ENCODE results near the gene HBD. TPM values are rescaled to one million over a fixed set of nuclear protein-coding genes. Genes with fewer than 3 reads are reported as not detected.

The HBD gene
- 1 to 10 TPM in 1 of 10 donors, under 1 TPM in 3, not detected in 6; 0.41 to 5.3 (median 0.73) TPM for total RNA-seq
- polyA plus RNA-seq, result not detected
- long read RNA-seq, donor 1, result 0 reads
- long read RNA-seq, donor 2, result 0 reads
- long read RNA-seq, donor 3, result 0 reads

DNA sequence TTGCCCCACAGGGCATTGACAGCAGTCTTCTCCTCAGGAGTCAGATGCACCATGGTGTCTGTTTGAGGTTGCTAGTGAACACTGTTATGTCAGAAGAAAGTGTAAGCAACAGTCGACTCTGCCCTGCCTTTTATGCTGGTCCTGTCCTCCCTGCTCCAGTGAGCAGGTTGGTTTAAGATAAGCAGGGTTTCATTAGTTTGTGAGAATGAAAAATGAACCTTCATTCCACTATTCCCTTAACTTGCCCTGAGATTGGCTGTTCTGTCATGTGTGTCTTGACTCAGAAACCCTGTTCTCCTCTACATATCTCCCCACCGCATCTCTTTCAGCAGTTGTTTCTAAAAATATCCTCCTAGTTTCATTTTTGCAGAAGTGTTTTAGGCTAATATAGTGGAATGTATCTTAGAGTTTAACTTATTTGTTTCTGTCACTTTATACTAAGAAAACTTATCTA is at the start of gene HBD:
TSS of gene HBD (minus strand) at position 103 of the 454 bp plus-strand sequence. CDS start at position 53, 50 bp downstream.
- Histone ChIP-seq H3K27ac (no peak within 1 kb of the TSS), H3K36me3 (no peaks in the 10 kb centered on the region), H3K4me1 (no peaks in the 10 kb centered on the region), H3K9me3 (no peaks in the 10 kb centered on the region), H3K4me3 (no peak within 1 kb of the TSS), H3K27me3 (peaks cover 0 to 22% (median 0%) of the 10 kb centered on the region in 7 donors)
- TF ChIP-seq, protein P1, sequence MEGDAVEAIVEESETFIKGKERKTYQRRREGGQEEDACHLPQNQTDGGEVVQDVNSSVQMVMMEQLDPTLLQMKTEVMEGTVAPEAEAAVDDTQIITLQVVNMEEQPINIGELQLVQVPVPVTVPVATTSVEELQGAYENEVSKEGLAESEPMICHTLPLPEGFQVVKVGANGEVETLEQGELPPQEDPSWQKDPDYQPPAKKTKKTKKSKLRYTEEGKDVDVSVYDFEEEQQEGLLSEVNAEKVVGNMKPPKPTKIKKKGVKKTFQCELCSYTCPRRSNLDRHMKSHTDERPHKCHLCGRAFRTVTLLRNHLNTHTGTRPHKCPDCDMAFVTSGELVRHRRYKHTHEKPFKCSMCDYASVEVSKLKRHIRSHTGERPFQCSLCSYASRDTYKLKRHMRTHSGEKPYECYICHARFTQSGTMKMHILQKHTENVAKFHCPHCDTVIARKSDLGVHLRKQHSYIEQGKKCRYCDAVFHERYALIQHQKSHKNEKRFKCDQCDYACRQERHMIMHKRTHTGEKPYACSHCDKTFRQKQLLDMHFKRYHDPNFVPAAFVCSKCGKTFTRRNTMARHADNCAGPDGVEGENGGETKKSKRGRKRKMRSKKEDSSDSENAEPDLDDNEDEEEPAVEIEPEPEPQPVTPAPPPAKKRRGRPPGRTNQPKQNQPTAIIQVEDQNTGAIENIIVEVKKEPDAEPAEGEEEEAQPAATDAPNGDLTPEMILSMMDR (IDR thresholded peaks at IDR 0.05), result no peak
- WGBS, 2 donors, result 43 to 46% methylated on average over 2 of the region's 2 CpGs
- no peak for DNase-seq
- ATAC-seq, result no peak
- intact Hi-C loops (cut with DNase I), result no loop called here

DNA sequence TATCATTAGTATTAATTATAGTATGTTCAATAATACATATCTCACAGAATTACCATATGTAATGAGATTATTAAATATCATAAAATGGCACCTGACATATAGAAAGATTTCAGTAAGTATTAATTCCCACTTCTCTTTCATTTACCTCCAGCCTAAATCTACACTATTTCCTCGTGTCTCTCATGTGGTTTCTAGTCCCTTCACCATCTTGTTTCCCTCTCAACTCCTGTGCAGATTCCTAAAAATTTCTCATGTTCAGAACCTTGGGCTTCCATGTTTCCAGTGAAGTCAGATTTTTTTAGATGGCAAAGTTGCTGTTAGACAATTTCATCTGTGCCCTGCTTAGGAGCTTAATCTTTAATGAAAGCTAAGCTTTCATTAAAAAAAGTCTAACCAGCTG is 49.6 kb upstream of the HBD start:
- ATAC-seq, result no peak

DNA sequence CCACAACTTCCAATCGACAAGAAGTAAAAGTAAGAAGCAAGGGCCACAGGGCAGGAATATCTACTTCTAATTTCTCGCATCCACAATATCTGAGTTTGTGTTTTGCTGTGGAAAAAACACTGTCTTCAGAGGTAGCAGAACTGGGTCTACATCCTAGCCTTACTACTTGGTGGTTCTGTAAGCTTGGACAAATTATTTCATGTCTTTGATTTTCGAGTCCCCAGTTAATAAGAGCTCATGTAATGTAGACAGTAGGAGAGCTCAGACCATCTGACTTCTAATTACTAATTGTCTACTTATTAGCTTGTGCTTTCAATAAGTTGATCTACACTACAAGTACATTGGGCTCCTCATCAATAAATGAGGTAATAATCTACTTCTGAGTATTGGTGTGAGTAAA is 48.8 kb upstream of the HBD start:
- no peaks in the 10 kb centered on the region for H3K36me3 ChIP-seq
- no peaks in the 10 kb centered on the region for H3K4me1 ChIP-seq
- WGBS, 2 donors, result 75 to 81% methylated on average over 3 of the region's 3 CpGs
- TF ChIP-seq, protein P1 (IDR thresholded peaks at IDR 0.05), result no peak
- ATAC-seq (no peak), DNase-seq (no peak)
- intact Hi-C loops (cut with DNase I), result loop anchor here in 1 of 10 donors (10.0 kb wide), 1 partner anchor 78 kb away; the partner anchor contains the start of gene OR51V1
- H3K27me3 ChIP-seq, result no peaks in the 10 kb centered on the region
- no peak overlapping the region for H3K4me3 ChIP-seq
- H3K27ac ChIP-seq, result no peak overlapping the region
- H3K9me3 ChIP-seq, result no peaks in the 10 kb centered on the region

More for the DNA sequence above, 49.6 kb upstream of the HBD start:
- TF ChIP-seq, protein P1 (IDR thresholded peaks at IDR 0.05), result no peak
- DNase-seq, result no peak
- Histone ChIP-seq H3K4me3 (no peak overlapping the region), H3K9me3 (no peaks in the 10 kb centered on the region), H3K36me3 (no peaks in the 10 kb centered on the region), H3K27ac (no peak overlapping the region), H3K4me1 (no peaks in the 10 kb centered on the region), H3K27me3 (no peaks in the 10 kb centered on the region)
- 63 to 71% methylated on average over 1 of the region's 1 CpG for WGBS, 2 donors
- intact Hi-C loops (cut with DNase I), result loop anchor here in 1 of 10 donors (10.0 kb wide), 1 partner anchor 79 kb away; the partner anchor contains the start of gene OR51V1

DNA sequence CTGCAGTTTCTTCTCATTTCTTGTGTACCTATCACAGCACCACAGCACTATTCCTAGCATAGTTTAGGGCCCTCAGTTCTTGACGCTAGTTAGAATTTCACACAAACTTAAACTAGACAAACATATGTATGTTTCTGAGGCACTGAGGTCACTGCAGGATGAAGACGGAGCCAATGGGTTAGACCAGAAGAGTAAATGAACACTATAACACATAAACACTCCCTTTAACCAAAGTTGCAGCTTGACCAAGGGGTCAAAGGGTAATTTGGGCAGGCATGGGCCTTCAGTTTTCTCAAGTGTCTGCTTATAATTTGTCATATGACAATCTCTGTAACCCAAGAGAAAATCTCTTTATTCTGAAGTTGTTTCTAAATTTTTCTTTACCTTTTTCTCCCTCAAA is 48.3 kb upstream of the HBD start:
- H3K27ac ChIP-seq, result no peak overlapping the region
- ATAC-seq (no peak), DNase-seq (no peak)
- TF ChIP-seq, protein P1 (IDR thresholded peaks at IDR 0.05), result no peak
- no peak overlapping the region for H3K4me3 ChIP-seq
- no peaks in the 10 kb centered on the region for H3K9me3 ChIP-seq
- 64 to 91% methylated on average over 2 of the region's 2 CpGs for WGBS, 2 donors
- no peaks in the 10 kb centered on the region for H3K36me3 ChIP-seq
- intact Hi-C loops (cut with DNase I), result loop anchor here in 1 of 10 donors (10.0 kb wide), 1 partner anchor 78 kb away; the partner anchor contains the start of gene OR51V1
- H3K4me1 ChIP-seq, result no peaks in the 10 kb centered on the region
- H3K27me3 ChIP-seq, result no peaks in the 10 kb centered on the region
